ENCODE measurements around the gene SFXN5.

DNA sequence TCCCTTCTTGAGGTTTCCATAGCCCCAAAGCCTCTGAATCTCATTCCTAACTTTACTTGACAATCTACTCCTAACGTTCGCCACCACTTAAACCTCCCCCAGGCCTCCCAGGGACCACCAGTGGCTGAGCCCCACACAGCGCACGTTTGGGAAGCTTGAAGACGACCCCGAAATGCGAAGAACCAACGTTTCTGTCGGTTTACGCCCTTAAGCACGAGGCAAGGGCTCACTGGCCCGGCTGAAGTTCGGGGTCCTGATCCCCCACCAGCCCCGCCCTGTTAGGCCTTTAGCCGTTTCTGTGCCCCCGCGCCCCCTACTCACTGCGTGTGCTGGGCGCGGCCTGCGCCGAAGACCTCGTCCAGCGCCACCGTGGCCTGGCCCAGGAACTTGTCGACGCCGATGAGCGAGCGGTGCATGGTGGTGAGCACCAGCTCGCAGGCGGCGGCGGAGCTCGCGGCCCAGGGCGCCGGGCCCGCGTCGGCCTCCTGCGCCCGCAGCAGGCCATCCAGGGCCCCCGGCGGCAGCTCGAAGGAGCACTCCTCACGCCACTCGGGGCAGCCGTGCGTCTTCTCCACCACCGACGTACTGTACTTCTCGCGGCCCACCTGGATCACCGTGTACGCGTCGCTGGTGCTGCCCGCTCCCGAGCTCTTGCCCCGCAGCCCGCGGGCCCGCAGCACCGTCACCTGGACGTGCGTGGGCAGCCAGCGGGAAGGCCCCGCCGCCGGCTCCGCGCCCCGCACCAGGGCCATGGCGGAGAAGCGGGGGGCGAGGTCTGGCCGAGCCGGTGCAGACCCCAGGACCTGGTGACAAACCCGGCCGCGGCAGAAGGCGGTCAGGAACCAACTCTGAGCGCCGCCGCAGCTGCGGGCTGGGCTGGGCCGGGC is 40.8 kb upstream of the SFXN5 start:
- TF ChIP-seq, protein P1, sequence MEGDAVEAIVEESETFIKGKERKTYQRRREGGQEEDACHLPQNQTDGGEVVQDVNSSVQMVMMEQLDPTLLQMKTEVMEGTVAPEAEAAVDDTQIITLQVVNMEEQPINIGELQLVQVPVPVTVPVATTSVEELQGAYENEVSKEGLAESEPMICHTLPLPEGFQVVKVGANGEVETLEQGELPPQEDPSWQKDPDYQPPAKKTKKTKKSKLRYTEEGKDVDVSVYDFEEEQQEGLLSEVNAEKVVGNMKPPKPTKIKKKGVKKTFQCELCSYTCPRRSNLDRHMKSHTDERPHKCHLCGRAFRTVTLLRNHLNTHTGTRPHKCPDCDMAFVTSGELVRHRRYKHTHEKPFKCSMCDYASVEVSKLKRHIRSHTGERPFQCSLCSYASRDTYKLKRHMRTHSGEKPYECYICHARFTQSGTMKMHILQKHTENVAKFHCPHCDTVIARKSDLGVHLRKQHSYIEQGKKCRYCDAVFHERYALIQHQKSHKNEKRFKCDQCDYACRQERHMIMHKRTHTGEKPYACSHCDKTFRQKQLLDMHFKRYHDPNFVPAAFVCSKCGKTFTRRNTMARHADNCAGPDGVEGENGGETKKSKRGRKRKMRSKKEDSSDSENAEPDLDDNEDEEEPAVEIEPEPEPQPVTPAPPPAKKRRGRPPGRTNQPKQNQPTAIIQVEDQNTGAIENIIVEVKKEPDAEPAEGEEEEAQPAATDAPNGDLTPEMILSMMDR (conservative IDR thresholded peaks at IDR 0.05 in 1 of 2, IDR thresholded peaks at IDR 0.05 in 1 of 2; ENCODE audit: low read depth in 1 of 2, low read length in 2 of 2), result no peak
- no peak for TF ChIP-seq EZH2 (IDR thresholded peaks at IDR 0.05; ENCODE audit: low read length, missing control alignments)

Measured in fibroblast of lung (primary cell).